Suppressor macrophage treated with lipopolysaccharide for 1 hour (primary cell): Measurements from ENCODE around the gene CREB3L4.
A peak's percentile ranks its signal among the peaks of the same experiment; 100 is the strongest.

Source experiments
- DNase-seq, 3 donors: peaks; one replicate each; pipeline ENCODE4 v3.0.0-alpha.2; 2020 to 2022

CREB3L4 gene

GRCh38 chr1:153937331-153937730 lies 30.4 kb upstream of the CREB3L4 start:
- DNase-seq: no peak

GRCh38 chr1:153938996-153939395 lies 28.7 kb upstream of the CREB3L4 start:
- DNase-seq: no peak

GRCh38 chr1:153939476-153939875 lies 28.2 kb upstream of the CREB3L4 start:
- DNase-seq: no peak

- DNase-seq: no peak
Observed at GRCh38 chr1:153940756-153941155, 26.9 kb upstream of the CREB3L4 start.

GRCh38 chr1:153941826-153942725 lies 25.6 kb upstream of the CREB3L4 start:
- no peak for DNase-seq

GRCh38 chr1:153942766-153943549 lies 24.7 kb upstream of the CREB3L4 start:
- no peak for DNase-seq

- DNase-seq: peak; percentile 63 to 78 (median 77)
Observed at GRCh38 chr1:153944005-153944826, 23.5 kb upstream of the CREB3L4 start.

GRCh38 chr1:153944827-153945117 lies 22.9 kb upstream of the CREB3L4 start:
- no peak for DNase-seq

- peak; percentile 91 to 93 (median 92) for DNase-seq
Observed at GRCh38 chr1:153945131-153945794, 22.4 kb upstream of the CREB3L4 start.

GRCh38 chr1:153945795-153946621 lies 21.7 kb upstream of the CREB3L4 start:
- DNase-seq: peak; percentile 97 to 98 (median 97)

GRCh38 chr1:153946622-153947241 lies 21.0 kb upstream of the CREB3L4 start, which contains the start of gene DENND4B:
Gene DENND4B, minus strand, starts transcription at chr1:153946718. Its CDS starts 2,344 bp downstream, at chr1:153944374.
- peak; percentile 84 to 95 (median 90) for DNase-seq

- DNase-seq: no peak
Observed at GRCh38 chr1:153951183-153951582, 16.5 kb upstream of the CREB3L4 start.

- no peak for DNase-seq
Observed at GRCh38 chr1:153951801-153952200, 15.9 kb upstream of the CREB3L4 start.

- no peak for DNase-seq
Observed at GRCh38 chr1:153953859-153954365, 13.8 kb upstream of the CREB3L4 start.

GRCh38 chr1:153954826-153955225 lies 12.9 kb upstream of the CREB3L4 start:
- DNase-seq: no peak

- no peak for DNase-seq
Observed at GRCh38 chr1:153956997-153957715, 10.5 kb upstream of the CREB3L4 start.

- peak; percentile 38 to 58 (median 57) for DNase-seq
Observed at GRCh38 chr1:153957744-153958110, 10.0 kb upstream of the CREB3L4 start.

- peak; percentile 98 for DNase-seq
Observed at GRCh38 chr1:153958111-153958960, 9.4 kb upstream of the CREB3L4 start, which contains the start of gene CRTC2. Gene CRTC2, minus strand, starts transcription at chr1:153958612. Its CDS starts 115 bp downstream, at chr1:153958497.

- no peak for DNase-seq
Observed at GRCh38 chr1:153958961-153959260, 8.8 kb upstream of the CREB3L4 start.
